Measurements from ENCODE around the gene ZNF414.

DNA sequence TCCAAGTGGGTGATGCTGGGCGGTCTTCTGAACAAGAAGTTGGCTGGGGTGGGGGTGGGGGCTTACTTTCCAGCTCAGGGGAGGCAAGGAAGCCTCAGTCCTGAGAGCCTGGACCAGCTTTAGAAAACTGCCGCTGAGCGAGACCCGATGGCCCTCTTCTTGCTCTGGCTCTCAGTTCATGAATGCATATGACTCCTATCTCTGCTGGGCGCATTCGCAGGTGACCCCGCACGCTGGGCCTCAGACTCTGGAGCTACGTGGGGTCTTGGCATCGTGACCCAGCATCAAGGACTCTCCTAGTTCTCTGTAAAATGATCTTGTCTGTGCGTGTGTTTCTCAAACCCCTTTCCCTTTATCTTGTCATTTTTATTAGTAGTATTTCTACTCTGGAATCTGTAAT lies 31.3 kb downstream of the ZNF414 start:
- TF ChIP-seq EZH2phosphoT487 (IDR thresholded peaks at IDR 0.05; ENCODE audit: borderline replicate concordance, low read length) (no peak), EZH2 (IDR thresholded peaks at IDR 0.05; ENCODE audit: low read length, unreplicated experiment) (no peak)
- TF ChIP-seq, protein P1, sequence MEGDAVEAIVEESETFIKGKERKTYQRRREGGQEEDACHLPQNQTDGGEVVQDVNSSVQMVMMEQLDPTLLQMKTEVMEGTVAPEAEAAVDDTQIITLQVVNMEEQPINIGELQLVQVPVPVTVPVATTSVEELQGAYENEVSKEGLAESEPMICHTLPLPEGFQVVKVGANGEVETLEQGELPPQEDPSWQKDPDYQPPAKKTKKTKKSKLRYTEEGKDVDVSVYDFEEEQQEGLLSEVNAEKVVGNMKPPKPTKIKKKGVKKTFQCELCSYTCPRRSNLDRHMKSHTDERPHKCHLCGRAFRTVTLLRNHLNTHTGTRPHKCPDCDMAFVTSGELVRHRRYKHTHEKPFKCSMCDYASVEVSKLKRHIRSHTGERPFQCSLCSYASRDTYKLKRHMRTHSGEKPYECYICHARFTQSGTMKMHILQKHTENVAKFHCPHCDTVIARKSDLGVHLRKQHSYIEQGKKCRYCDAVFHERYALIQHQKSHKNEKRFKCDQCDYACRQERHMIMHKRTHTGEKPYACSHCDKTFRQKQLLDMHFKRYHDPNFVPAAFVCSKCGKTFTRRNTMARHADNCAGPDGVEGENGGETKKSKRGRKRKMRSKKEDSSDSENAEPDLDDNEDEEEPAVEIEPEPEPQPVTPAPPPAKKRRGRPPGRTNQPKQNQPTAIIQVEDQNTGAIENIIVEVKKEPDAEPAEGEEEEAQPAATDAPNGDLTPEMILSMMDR (conservative IDR thresholded peaks at IDR 0.05; ENCODE audit: low read depth, low read length): no peak
